WTC11 (cell line): ENCODE measurements around the gene WHAMM. TPM values are rescaled to one million over a fixed set of nuclear protein-coding genes. Genes with fewer than 3 reads are reported as not detected.

Experiments
- ATAC-seq: fragments of 200-7000 bp; cut with Tn5 transposase; 2 replicates; pipeline ENCODE4 v1.10.0; 2021; ENCODE audit warnings: mild to moderate bottlenecking, moderate library complexity
- CTCF ChIA-PET: fragments of 300-600 bp; sonication (Branson Sonifier 250); formaldehyde crosslinking; loops from one replicate; lab custom pipeline; 2021; ENCODE audit warnings: antibody characterized with exemption; lab: Charles Lee
- POLR2A ChIA-PET: fragments of 350-600 bp; sonication (Branson Sonifier 250); formaldehyde crosslinking; loops from one replicate; lab custom pipeline; 2021; ENCODE audit warnings: antibody characterized with exemption; lab: Charles Lee
- DNase-seq: peaks from one replicate; pipeline ENCODE4 v3.0.0; 2021; ENCODE audit warnings: low spot score
- H3K27ac Mint-ChIP-seq: 2 replicates; pipeline ENCODE4 v1.8.0; 2021; ENCODE audit warnings: mixed read lengths
- H3K27me3 Mint-ChIP-seq: 2 replicates; pipeline ENCODE4 v1.8.0; 2021; ENCODE audit warnings: low read depth, mild to moderate bottlenecking, moderate library complexity, mixed read lengths
- H3K36me3 Mint-ChIP-seq: 2 replicates; pipeline ENCODE4 v1.8.0; 2021; ENCODE audit warnings: mixed read lengths
- H3K4me1 Mint-ChIP-seq: 2 replicates; pipeline ENCODE4 v1.8.0; 2022; ENCODE audit warnings: mixed read lengths
- H3K4me3 Mint-ChIP-seq: 2 replicates; pipeline ENCODE4 v1.8.0; 2021; ENCODE audit warnings: mild to moderate bottlenecking, moderate library complexity, mixed read lengths
- H3K9me3 Mint-ChIP-seq: 2 replicates; pipeline ENCODE4 v1.8.0; 2021; ENCODE audit warnings: mixed read lengths
- CBFB ChIP-seq: sonication (generic); formaldehyde crosslinking; IDR thresholded peaks from 2 replicates; pipeline ENCODE4 v1.8.1; 2022; ENCODE audit warnings: mild to moderate bottlenecking, low read depth, missing genetic modification reagents
- CTCF ChIP-seq: fragments of 200-600 bp; IDR thresholded peaks from 2 replicates; pipeline ENCODE4 v1.8.0; 2022; ENCODE audit warnings: antibody characterized with exemption
- ETV6 ChIP-seq: sonication (generic); formaldehyde crosslinking; IDR thresholded peaks from 2 replicates; pipeline ENCODE4 v1.8.1; 2022; ENCODE audit warnings: mild to moderate bottlenecking, missing genetic modification reagents
- FOXP4 ChIP-seq: sonication (generic); formaldehyde crosslinking; IDR thresholded peaks from 2 replicates; pipeline ENCODE4 v1.8.0; 2022; ENCODE audit warnings: mild to moderate bottlenecking, missing genetic modification reagents
- KAT7 ChIP-seq: sonication (generic); formaldehyde crosslinking; IDR thresholded peaks from 2 replicates; pipeline ENCODE4 v1.8.1; 2023; ENCODE audit warnings: missing genetic modification reagents, mild to moderate bottlenecking, borderline replicate concordance
- NFATC4 ChIP-seq: fragments of 250-450 bp; sonication (Bioruptor Pico); IDR thresholded peaks from 2 replicates; pipeline ENCODE4 v1.9.0; 2021; ENCODE audit warnings: mild to moderate bottlenecking
- OVOL2 ChIP-seq: fragments of 250-450 bp; sonication (Bioruptor Pico); IDR thresholded peaks from 2 replicates; pipeline ENCODE4 v1.9.0; 2021; ENCODE audit warnings: mild to moderate bottlenecking, borderline replicate concordance
- SOX15 ChIP-seq: fragments of 250-450 bp; sonication (Bioruptor Pico); IDR thresholded peaks from 2 replicates; pipeline ENCODE4 v1.9.0; 2021; ENCODE audit warnings: mild to moderate bottlenecking
- STAT6 ChIP-seq: sonication (generic); formaldehyde crosslinking; conservative IDR thresholded peaks from 2 replicates; pipeline ENCODE4 v1.8.1; 2023; ENCODE audit warnings: mild to moderate bottlenecking, low read depth, missing genetic modification reagents, moderate library complexity
- ZBTB21 ChIP-seq: sonication (generic); formaldehyde crosslinking; IDR thresholded peaks from 2 replicates; pipeline ENCODE4 v1.8.1; 2023; ENCODE audit warnings: mild to moderate bottlenecking, missing genetic modification reagents, borderline replicate concordance
- ZNF138 ChIP-seq: sonication (generic); formaldehyde crosslinking; conservative IDR thresholded peaks from 2 replicates; pipeline ENCODE4 v1.8.1; 2022; ENCODE audit warnings: mild to moderate bottlenecking, moderate library complexity, missing genetic modification reagents
- ZNF396 ChIP-seq: fragments of 250-450 bp; sonication (Bioruptor Pico); IDR thresholded peaks from 2 replicates; pipeline ENCODE4 v1.8.0; 2021; ENCODE audit warnings: mild to moderate bottlenecking, moderate library complexity, borderline replicate concordance
- ZNF416 ChIP-seq: fragments of 250-450 bp; sonication (Bioruptor Pico); IDR thresholded peaks from 2 replicates; pipeline ENCODE4 v1.9.0; 2021; ENCODE audit warnings: mild to moderate bottlenecking, inconsistent platforms
- ZNF423 ChIP-seq: fragments of 250-450 bp; sonication (Bioruptor Pico); IDR thresholded peaks from 2 replicates; pipeline ENCODE4 v2.1.2; 2022; ENCODE audit warnings: mild to moderate bottlenecking, moderate library complexity
- ZSCAN18 ChIP-seq: fragments of 250-450 bp; sonication (Bioruptor Pico); IDR thresholded peaks from 2 replicates; pipeline ENCODE4 v2.1.2; 2022; ENCODE audit warnings: mild to moderate bottlenecking, moderate library complexity
- total RNA-seq: library from RNA; stranded (reverse); gene quantifications from 3 replicates; pipeline ENCODE4 v1.2.3, GENCODE V29; 2021
- TF ChIP-seq, protein P1 (sequence below): sonication (generic); formaldehyde crosslinking; IDR thresholded peaks from 2 replicates; pipeline ENCODE4 v1.8.1; 2022; ENCODE audit warnings: low read depth, missing genetic modification reagents, borderline replicate concordance
- TF ChIP-seq, protein P2 (sequence below): sonication (generic); formaldehyde crosslinking; IDR thresholded peaks from 2 replicates; pipeline ENCODE4 v1.8.1; 2022; ENCODE audit warnings: mild to moderate bottlenecking, missing genetic modification reagents, moderate library complexity, borderline replicate concordance

Gene WHAMM
- total RNA-seq, 1 experiment from 2014 or later = 3.2 TPM

DNA sequence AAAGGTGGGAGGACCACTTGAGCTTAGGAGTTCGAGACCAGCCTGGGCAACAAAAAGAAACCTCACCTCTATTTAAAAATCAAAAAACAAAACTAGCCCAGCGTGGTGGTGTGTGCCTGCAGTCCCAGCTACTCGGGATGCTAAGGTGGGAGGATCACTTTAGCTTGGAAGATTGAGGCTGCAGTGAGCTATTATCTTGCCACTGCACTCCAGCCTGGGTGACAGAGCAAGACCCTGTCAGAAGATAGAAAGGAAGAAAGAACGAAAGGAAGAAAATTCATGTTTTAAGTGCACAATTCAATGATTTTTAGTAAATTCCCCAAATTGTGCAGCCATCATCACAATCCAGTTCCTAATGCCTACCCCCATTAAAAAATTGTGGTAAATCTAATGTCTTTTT is 11.3 kb upstream of the WHAMM start:
- Mint-ChIP-seq H3K4me3 (no peak overlapping the region), H3K36me3 (no peaks in the 10 kb centered on the region), H3K27ac (no peak overlapping the region), H3K4me1 (no peaks in the 10 kb centered on the region), H3K9me3 (peaks cover 13% of the 10 kb centered on the region), H3K27me3 (peaks cover 47% of the 10 kb centered on the region)
- ATAC-seq (no peak), DNase-seq (no peak)
- ChIA-PET CTCF (interaction anchor here (0.7 kb wide), 1 partner anchor 119 kb away, joined by 3 read pairs; no protein-coding TSS in a partner anchor), POLR2A (no interaction called here)
- no peak for TF ChIP-seq ETV6 (CRISPR knock-in tag)
- TF ChIP-seq KAT7 (CRISPR knock-in tag) = no peak
- TF ChIP-seq SOX15 (CRISPR knock-in tag) = no peak
- TF ChIP-seq ZBTB21 (CRISPR knock-in tag) = no peak
- no peak for TF ChIP-seq ZNF416
- TF ChIP-seq FOXP4 (CRISPR knock-in tag) = no peak
- TF ChIP-seq CTCF = no peak
- TF ChIP-seq ZNF423 (CRISPR knock-in tag) = no peak
- TF ChIP-seq, protein P1, sequence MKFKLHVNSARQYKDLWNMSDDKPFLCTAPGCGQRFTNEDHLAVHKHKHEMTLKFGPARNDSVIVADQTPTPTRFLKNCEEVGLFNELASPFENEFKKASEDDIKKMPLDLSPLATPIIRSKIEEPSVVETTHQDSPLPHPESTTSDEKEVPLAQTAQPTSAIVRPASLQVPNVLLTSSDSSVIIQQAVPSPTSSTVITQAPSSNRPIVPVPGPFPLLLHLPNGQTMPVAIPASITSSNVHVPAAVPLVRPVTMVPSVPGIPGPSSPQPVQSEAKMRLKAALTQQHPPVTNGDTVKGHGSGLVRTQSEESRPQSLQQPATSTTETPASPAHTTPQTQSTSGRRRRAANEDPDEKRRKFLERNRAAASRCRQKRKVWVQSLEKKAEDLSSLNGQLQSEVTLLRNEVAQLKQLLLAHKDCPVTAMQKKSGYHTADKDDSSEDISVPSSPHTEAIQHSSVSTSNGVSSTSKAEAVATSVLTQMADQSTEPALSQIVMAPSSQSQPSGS (CRISPR knock-in tag) = no peak
- no peak for TF ChIP-seq ZNF396 (CRISPR knock-in tag)
- no peak for TF ChIP-seq ZSCAN18

DNA sequence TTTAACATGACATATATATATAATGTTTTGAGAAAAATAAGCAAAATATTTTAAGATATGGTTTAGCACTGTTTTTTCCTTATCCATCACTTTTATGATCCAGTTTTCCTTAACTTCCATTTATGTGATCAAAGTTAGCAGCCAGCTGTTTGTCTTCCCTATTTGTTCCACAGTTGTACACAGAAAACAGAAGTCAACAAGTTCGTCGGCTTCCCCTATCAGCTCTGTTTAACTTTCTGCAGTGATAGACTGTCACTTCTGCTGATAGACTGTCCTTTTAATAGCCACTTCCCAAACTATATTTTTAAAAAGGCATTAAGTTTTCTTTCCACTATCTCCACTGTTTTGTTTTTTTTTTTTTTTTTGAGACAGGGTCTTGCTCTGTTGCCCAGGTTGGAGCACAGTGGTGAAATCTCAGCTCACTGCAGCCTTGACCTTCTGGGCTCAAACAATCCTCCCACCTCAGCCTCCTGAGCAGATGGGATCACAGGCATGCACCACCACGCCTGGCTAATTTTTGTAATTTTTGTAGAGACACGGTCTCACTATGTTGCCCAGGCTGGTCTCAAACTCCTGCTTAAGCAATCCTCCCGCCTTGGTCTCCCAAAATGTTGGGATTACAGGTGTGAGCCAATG is 10.8 kb upstream of the WHAMM start:
- ChIA-PET POLR2A (interaction anchor here (0.6 kb wide), 1 partner anchor 64 kb away, joined by 8 read pairs; no protein-coding TSS in a partner anchor), CTCF (interaction anchor here (0.7 kb wide), 1 partner anchor 119 kb away, joined by 3 read pairs; no protein-coding TSS in a partner anchor)
- no peaks in the 10 kb centered on the region for H3K36me3 Mint-ChIP-seq
- no peak for DNase-seq
- H3K4me3 Mint-ChIP-seq = no peak overlapping the region
- H3K9me3 Mint-ChIP-seq = peaks cover 13% of the 10 kb centered on the region
- H3K4me1 Mint-ChIP-seq = no peaks in the 10 kb centered on the region
- ATAC-seq = no peak
- peaks cover 53% of the 10 kb centered on the region for H3K27me3 Mint-ChIP-seq
- H3K27ac Mint-ChIP-seq = no peak overlapping the region
- TF ChIP-seq CBFB (CRISPR knock-in tag) (no peak), FOXP4 (CRISPR knock-in tag) (no peak), STAT6 (CRISPR knock-in tag) (no peak), NFATC4 (CRISPR knock-in tag) (no peak), ZNF138 (CRISPR knock-in tag) (no peak), ETV6 (CRISPR knock-in tag) (no peak), OVOL2 (no peak)
- TF ChIP-seq, protein P2, sequence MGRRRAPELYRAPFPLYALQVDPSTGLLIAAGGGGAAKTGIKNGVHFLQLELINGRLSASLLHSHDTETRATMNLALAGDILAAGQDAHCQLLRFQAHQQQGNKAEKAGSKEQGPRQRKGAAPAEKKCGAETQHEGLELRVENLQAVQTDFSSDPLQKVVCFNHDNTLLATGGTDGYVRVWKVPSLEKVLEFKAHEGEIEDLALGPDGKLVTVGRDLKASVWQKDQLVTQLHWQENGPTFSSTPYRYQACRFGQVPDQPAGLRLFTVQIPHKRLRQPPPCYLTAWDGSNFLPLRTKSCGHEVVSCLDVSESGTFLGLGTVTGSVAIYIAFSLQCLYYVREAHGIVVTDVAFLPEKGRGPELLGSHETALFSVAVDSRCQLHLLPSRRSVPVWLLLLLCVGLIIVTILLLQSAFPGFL (CRISPR knock-in tag) = no peak
